H1 (cell line): Measurements from ENCODE around the gene TMEM220. TPM values are rescaled to one million over a fixed set of nuclear protein-coding genes. Genes with fewer than 3 reads are reported as not detected.

ENCODE experiments used
- CTCF ChIA-PET: fragments of 300-600 bp; sonication (Branson Sonifier 250); formaldehyde crosslinking; loops from one replicate; lab custom pipeline; 2021; ENCODE audit not compliant: partially characterized antibody; lab: Charles Lee
- POLR2A ChIA-PET: fragments of 300-600 bp; sonication (Branson Sonifier 250); formaldehyde crosslinking; loops from one replicate; lab custom pipeline; 2021; ENCODE audit warnings: inconsistent platforms; ENCODE audit not compliant: partially characterized antibody; lab: Charles Lee
- DNase-seq, 2 experiments: peaks; one replicate each; pipeline versions ENCODE4 v3.0.0 to v3.0.0-alpha.2; 2010 to 2022; ENCODE audit warnings: low spot score in 2 of 2, low read depth in 1 of 2, mixed read lengths in 1 of 2
- FAIRE-seq: peaks from 2 replicates; lab custom pipeline; 2011; peaks lifted over from hg19 to GRCh38; lab: Jason Lieb, UNC
- H2AFZ ChIP-seq: 2 replicates; pipeline ENCODE4 v1.8.1; 2012; ENCODE audit warnings: low read length, inconsistent platforms
- H2AK5ac ChIP-seq: 2 replicates; pipeline ENCODE4 v1.6.1; 2013; ENCODE audit warnings: low read depth, low read length
- H2BK120ac ChIP-seq: replicated peaks from 2 replicates; pipeline ENCODE3; 2013; ENCODE audit warnings: low read depth, low read length, inconsistent platforms
- H2BK12ac ChIP-seq: 2 replicates; pipeline ENCODE4 v1.6.1; 2013; ENCODE audit warnings: low read depth, low read length
- H2BK15ac ChIP-seq: 2 replicates; pipeline ENCODE4 v1.6.1; 2013; ENCODE audit warnings: low read length
- H2BK20ac ChIP-seq: 2 replicates; pipeline ENCODE4 v1.6.1; 2013; ENCODE audit warnings: low read length
- H2BK5ac ChIP-seq: 2 replicates; pipeline ENCODE4 v1.6.1; 2013; ENCODE audit warnings: low read depth, low read length
- H3K14ac ChIP-seq: 2 replicates; pipeline ENCODE4 v1.6.1; 2013; ENCODE audit warnings: inconsistent platforms; ENCODE audit not compliant: insufficient read length
- H3K18ac ChIP-seq: 2 replicates; pipeline ENCODE4 v1.6.1; 2013; ENCODE audit warnings: low read length; ENCODE audit errors: extremely low read depth
- H3K23ac ChIP-seq: 2 replicates; pipeline ENCODE4 v1.6.1; 2013; ENCODE audit warnings: inconsistent platforms; ENCODE audit not compliant: insufficient read length
- H3K23me2 ChIP-seq: 2 replicates; pipeline ENCODE4 v1.6.1; 2013; ENCODE audit warnings: low read depth, low read length
- H3K27ac ChIP-seq: 2 replicates; pipeline ENCODE4 v1.6.1; 2011; ENCODE audit warnings: low read depth, low read length, inconsistent platforms
- H3K27me3 ChIP-seq, 4 experiments: replicated peaks in 1 of 4; 1 replicate in 1 of 4; 2 replicates in 3 of 4; pipeline versions ENCODE4 v1.6.1 to v1.8.1; 2011 to 2013; ENCODE audit warnings: low read length in 3 of 4, mild to moderate bottlenecking in 3 of 4, inconsistent platforms in 2 of 4, mixed read lengths in 2 of 4, moderate library complexity in 1 of 4; ENCODE audit not compliant: control insufficient read depth in 3 of 4, insufficient read depth in 3 of 4; ENCODE audit errors: extremely low read depth in 1 of 4
- H3K36me3 ChIP-seq, 4 experiments: 2 replicates each; pipeline versions ENCODE4 v1.6.1 to v1.8.1; 2011 to 2013; ENCODE audit warnings: mild to moderate bottlenecking in 4 of 4, low read length in 3 of 4, moderate library complexity in 2 of 4, control low read depth in 1 of 4, inconsistent platforms in 1 of 4; ENCODE audit not compliant: insufficient read depth in 4 of 4, control insufficient read depth in 2 of 4
- H3K4ac ChIP-seq: replicated peaks from 2 replicates; pipeline ENCODE3; 2013; ENCODE audit warnings: low read length, low read depth, mixed read lengths, inconsistent platforms; ENCODE audit not compliant: insufficient read length
- H3K4me1 ChIP-seq, 4 experiments: replicated peaks in 1 of 4; 1 replicate in 1 of 4; 2 replicates in 3 of 4; pipeline versions ENCODE4 v1.6.1 to v1.8.1; 2011 to 2013; ENCODE audit warnings: low read length in 3 of 4, inconsistent platforms in 2 of 4, mixed read lengths in 1 of 4; ENCODE audit not compliant: insufficient read depth in 4 of 4, control insufficient read depth in 3 of 4
- H3K4me2 ChIP-seq, 2 experiments: 2 replicates each; pipeline versions ENCODE4 v1.6.1 to v1.8.1; 2011 to 2013; ENCODE audit warnings: low read depth in 2 of 2, low read length in 2 of 2, control low read depth in 1 of 2, inconsistent platforms in 1 of 2, mild to moderate bottlenecking in 1 of 2; ENCODE audit not compliant: insufficient read depth in 1 of 2
- H3K4me3 ChIP-seq, 4 experiments: fragments of 200-600, 300-600 bp in 1 of 4; sonication (generic), shearing (Covaris generic), sonication (Bioruptor Twin) in 1 of 4; 2 replicates each; pipeline versions ENCODE4 v1.5.1 to v1.8.1; 2011 to 2016; ENCODE audit warnings: low read length in 4 of 4, low read depth in 3 of 4, control low read depth in 2 of 4, inconsistent platforms in 2 of 4, mild to moderate bottlenecking in 2 of 4, mixed read lengths in 1 of 4, moderate library complexity in 1 of 4; ENCODE audit not compliant: insufficient read depth in 2 of 4; ENCODE audit errors: extremely low read depth in 1 of 4
- H3K56ac ChIP-seq: replicated peaks from 2 replicates; pipeline ENCODE3; 2013; ENCODE audit warnings: low read depth, mild to moderate bottlenecking, mixed read lengths, low read length, inconsistent platforms; ENCODE audit not compliant: insufficient read length
- H3K79me1 ChIP-seq: 2 replicates; pipeline ENCODE4 v1.6.1; 2013; ENCODE audit warnings: low read depth, low read length, control low read depth
- H3K79me2 ChIP-seq, 2 experiments: 2 replicates each; pipeline versions ENCODE4 v1.6.1 to v1.8.1; 2012 to 2013; ENCODE audit warnings: low read length in 2 of 2, mild to moderate bottlenecking in 2 of 2, inconsistent platforms in 1 of 2; ENCODE audit not compliant: insufficient read depth in 2 of 2, control insufficient read depth in 1 of 2
- H3K9ac ChIP-seq, 4 experiments: replicated peaks in 1 of 4; 1 replicate in 1 of 4; 2 replicates in 3 of 4; pipeline versions ENCODE4 v1.6.1 to v1.8.1; 2011 to 2013; ENCODE audit warnings: low read depth in 3 of 4, low read length in 3 of 4, control low read depth in 2 of 4, mild to moderate bottlenecking in 2 of 4, moderate library complexity in 2 of 4, inconsistent platforms in 1 of 4; ENCODE audit errors: extremely low read depth in 1 of 4
- H3K9me3 ChIP-seq, 2 experiments: 2 replicates each; pipeline versions ENCODE4 v1.6.1 to v1.8.1; 2012 to 2013; ENCODE audit warnings: mild to moderate bottlenecking in 2 of 2, moderate library complexity in 2 of 2, control low read depth in 1 of 2, inconsistent platforms in 1 of 2, low read depth in 1 of 2, low read length in 1 of 2, mixed read lengths in 1 of 2; ENCODE audit not compliant: insufficient read depth in 2 of 2
- H4K20me1 ChIP-seq, 2 experiments: replicated peaks in 1 of 2; 2 replicates each; pipeline versions ENCODE3 to v1.8.1; 2011 to 2013; ENCODE audit warnings: inconsistent platforms in 2 of 2, low read length in 2 of 2, mild to moderate bottlenecking in 1 of 2; ENCODE audit not compliant: insufficient read depth in 2 of 2, control insufficient read depth in 1 of 2
- H4K5ac ChIP-seq: 2 replicates; pipeline ENCODE4 v1.6.1; 2013; ENCODE audit warnings: low read length, low read depth, mixed read lengths, inconsistent platforms; ENCODE audit not compliant: insufficient read length
- H4K8ac ChIP-seq: 2 replicates; pipeline ENCODE4 v1.8.0; 2013; ENCODE audit warnings: mild to moderate bottlenecking, moderate library complexity, low read length, inconsistent platforms; ENCODE audit not compliant: insufficient read depth; ENCODE audit errors: extremely low read depth
- H4K91ac ChIP-seq: replicated peaks from 2 replicates; pipeline ENCODE3; 2013; ENCODE audit warnings: low read length, mixed read lengths, inconsistent platforms; ENCODE audit not compliant: insufficient read length
- CBX8 ChIP-seq: fragments of 300-800, 300-1000 bp; sonication (generic); IDR thresholded peaks from 2 replicates; pipeline ENCODE4 v1.7.1; 2016; ENCODE audit warnings: low read depth, low read length, borderline replicate concordance
- EP300 ChIP-seq, 2 experiments: IDR thresholded peaks; 1 replicate in 1 of 2; 2 replicates in 1 of 2; pipeline ENCODE4 v1.6.1; 2011 to 2012; ENCODE audit warnings: low read depth in 2 of 2, low read length in 2 of 2, mild to moderate bottlenecking in 2 of 2, borderline replicate concordance in 1 of 2, inconsistent platforms in 1 of 2, moderate library complexity in 1 of 2
- KDM4A ChIP-seq: IDR thresholded peaks from one replicate; pipeline ENCODE4 v1.7.1; 2012; ENCODE audit warnings: low read depth, mild to moderate bottlenecking, moderate library complexity, low read length, inconsistent platforms; ENCODE audit not compliant: severe bottlenecking
- RFX5 ChIP-seq: IDR thresholded peaks from 2 replicates; pipeline ENCODE4 v1.6.1; 2011; ENCODE audit warnings: low read depth, low read length, improper control_type of control experiment, borderline replicate concordance
- RNF2 ChIP-seq: fragments of 200-900, 300-1000 bp; sonication (generic); IDR thresholded peaks from 2 replicates; pipeline ENCODE4 v1.7.1; 2016; ENCODE audit warnings: borderline replicate concordance, low read depth, mild to moderate bottlenecking, antibody characterized with exemption, low read length; ENCODE audit not compliant: poor library complexity, severe bottlenecking; ENCODE audit errors: missing control alignments
- SIRT6 ChIP-seq: IDR thresholded peaks from one replicate; pipeline ENCODE4 v1.7.1; 2012; ENCODE audit warnings: low read length, inconsistent platforms
- SP1 ChIP-seq: IDR thresholded peaks from 2 replicates; pipeline ENCODE4 v1.6.1; 2011; ENCODE audit warnings: low read depth, low read length
- SP4 ChIP-seq: IDR thresholded peaks from 2 replicates; pipeline ENCODE4 v1.6.1; 2012; ENCODE audit warnings: low read length, inconsistent platforms
- SRF ChIP-seq: IDR thresholded peaks from 2 replicates; pipeline ENCODE4 v1.6.1; 2011; ENCODE audit warnings: mild to moderate bottlenecking, low read depth, low read length, moderate library complexity
- SUZ12 ChIP-seq: fragments of 200-600 bp; sonication (generic); IDR thresholded peaks from 2 replicates; pipeline ENCODE4 v1.6.1; 2012; ENCODE audit warnings: mild to moderate bottlenecking, inconsistent platforms, low read length, moderate library complexity, mixed read lengths
- TEAD4 ChIP-seq: IDR thresholded peaks from 2 replicates; pipeline ENCODE4 v1.6.1; 2012; ENCODE audit warnings: low read depth, low read length, inconsistent platforms, mixed read lengths
- WGBS, 2 experiments: shearing (Covaris generic) in 1 of 2; methylation state at CpG; one replicate each; pipeline versions ENCODE4 v1.1.6 to v1.1.7; 2013 to 2015; ENCODE audit warnings: low lambda C conversion rate in 2 of 2, mixed read lengths in 2 of 2, inconsistent platforms in 1 of 2, low coverage in 1 of 2, missing lambda C conversion rate in 1 of 2; ENCODE audit not compliant: insufficient replicate concordance in 2 of 2, insufficient coverage in 1 of 2, insufficient read length in 1 of 2; ENCODE audit errors: extremely low coverage in 1 of 2, missing lambda C conversion rate in 1 of 2; 5-methylcytosine and 5-hydroxymethylcytosine counted together
- polyA plus RNA-seq, 7 experiments: library from polyadenylated mRNA; depleted of rRNA in 3 of 7; stranded (reverse) in 5 of 7; unstranded in 2 of 7; fragments of >200 nt in 5 of 7; fragments of 200-250 nt in 2 of 7; gene quantifications; 1 replicate in 5 of 7; 2 replicates in 1 of 7; 4 replicates in 1 of 7; pipeline versions ENCODE4 v1.2.1 to v1.2.3, GENCODE V29; 2011 to 2013; ENCODE audit warnings: missing spikeins in 2 of 7, mixed read lengths in 2 of 7
- total RNA-seq: library from RNA; stranded (reverse); fragmentation: NEBNext Ultra II Directional; extraction: Animal tissue kit (Norgen Biotek cat#: 25700); gene quantifications from 2 replicates; pipeline ENCODE4 v1.2.1, GENCODE V29; 2021
- TF ChIP-seq, protein P1 (sequence below): IDR thresholded peaks from 2 replicates; pipeline ENCODE4 v1.6.1; 2011; ENCODE audit warnings: low read length, improper control_type of control experiment

TMEM220 gene
- total and polyA plus RNA-seq, 2 of the 8 experiments (the other 6 are each of a cell fraction or from before 2014, with no cell fraction given): 3.8 to 4.1 TPM

DNA sequence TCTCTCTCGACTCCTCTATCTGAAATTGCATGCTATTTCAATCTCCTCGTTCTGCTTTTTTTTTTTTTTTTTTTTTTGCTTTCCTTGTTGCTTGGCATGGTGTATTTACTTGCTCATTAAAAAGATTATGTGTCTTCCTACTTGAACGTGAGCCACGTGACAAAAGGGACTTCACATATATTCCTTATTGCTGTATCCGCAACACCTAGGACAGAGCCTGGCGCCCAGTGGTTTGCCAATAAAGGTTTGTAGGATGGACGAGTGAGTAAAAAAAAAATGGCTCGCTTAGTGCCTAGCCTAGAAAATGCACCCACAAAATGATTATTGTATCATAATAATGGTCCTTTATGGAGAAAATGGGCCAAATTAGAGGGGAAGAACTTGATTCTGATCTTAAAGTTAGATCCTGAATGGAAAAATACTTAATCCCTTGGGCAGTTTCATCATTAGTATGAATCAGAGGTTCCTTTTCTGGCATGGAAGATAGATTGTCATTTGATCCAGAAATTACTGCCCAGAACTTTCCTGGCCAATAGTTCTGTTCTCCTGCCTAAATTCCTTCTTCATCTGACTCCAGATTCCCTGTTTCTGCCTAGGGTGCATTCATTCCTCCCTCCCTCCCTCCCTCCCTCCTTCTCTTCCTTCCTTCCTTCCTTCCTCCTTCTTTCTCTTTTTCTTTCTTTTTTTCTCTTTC is 13.6 kb upstream of the TMEM220 start:
- H3K4me1 ChIP-seq: peaks cover 0 to 4% (median 2%) of the 10 kb centered on the region in 4 experiments; a peak in 3 of 7 replicates
- H2BK12ac ChIP-seq: no peak overlapping the region
- ChIA-PET CTCF (interaction anchor here (1.5 kb wide), 1 partner anchor 11 kb away, joined by 5 read pairs; no protein-coding TSS in a partner anchor), POLR2A (no interaction called here)
- no peak overlapping the region for H4K8ac ChIP-seq
- no peaks in the 10 kb centered on the region; the same call in 1 of the 2 replicates for H3K23me2 ChIP-seq
- no peak overlapping the region for H3K4me2 ChIP-seq
- H3K56ac ChIP-seq: no peak overlapping the region
- WGBS, 2 experiments: 88% methylated on average over 7 of the region's 8 CpGs; no CpG with 5 or more reads in 1 of the 2 experiments
- DNase-seq (no peak), FAIRE-seq (no peak)
- H3K36me3 ChIP-seq: no peaks in the 10 kb centered on the region
- no peak overlapping the region for H2BK20ac ChIP-seq
- no peak overlapping the region for H2BK120ac ChIP-seq
- H2AFZ ChIP-seq: no peak overlapping the region
- no peak overlapping the region for H3K27ac ChIP-seq
- H4K91ac ChIP-seq: no peak overlapping the region
- H3K4me3 ChIP-seq: no peak overlapping the region
- no peaks in the 10 kb centered on the region for H3K27me3 ChIP-seq
- H3K79me1 ChIP-seq: no peaks in the 10 kb centered on the region
- H3K9me3 ChIP-seq: no peaks in the 10 kb centered on the region
- no peak overlapping the region for H3K9ac ChIP-seq
- no peak overlapping the region for H3K18ac ChIP-seq
- H2AK5ac ChIP-seq: no peak overlapping the region
- H3K4ac ChIP-seq: no peak overlapping the region
- H4K5ac ChIP-seq: no peak overlapping the region
- no peak overlapping the region for H2BK15ac ChIP-seq
- H2BK5ac ChIP-seq: no peak overlapping the region
- H3K79me2 ChIP-seq: no peaks in the 10 kb centered on the region
- no peaks in the 10 kb centered on the region for H4K20me1 ChIP-seq
- H3K23ac ChIP-seq: no peak overlapping the region
- H3K14ac ChIP-seq: no peak overlapping the region
- no peak for TF ChIP-seq EP300 (IDR thresholded peaks at IDR 0.05; ENCODE audit: borderline replicate concordance in 1 of 2, low read depth in 2 of 2, low read length in 2 of 2)
- TF ChIP-seq SP1: no peak
- no peak for TF ChIP-seq TEAD4
- no peak for TF ChIP-seq SRF
- TF ChIP-seq SP4: no peak
- no peak for TF ChIP-seq SIRT6
- no peak for TF ChIP-seq KDM4A
- TF ChIP-seq RNF2: no peak
- no peak for TF ChIP-seq CBX8
- no peak for TF ChIP-seq SUZ12
- no peak for TF ChIP-seq RFX5
- TF ChIP-seq, protein P1, sequence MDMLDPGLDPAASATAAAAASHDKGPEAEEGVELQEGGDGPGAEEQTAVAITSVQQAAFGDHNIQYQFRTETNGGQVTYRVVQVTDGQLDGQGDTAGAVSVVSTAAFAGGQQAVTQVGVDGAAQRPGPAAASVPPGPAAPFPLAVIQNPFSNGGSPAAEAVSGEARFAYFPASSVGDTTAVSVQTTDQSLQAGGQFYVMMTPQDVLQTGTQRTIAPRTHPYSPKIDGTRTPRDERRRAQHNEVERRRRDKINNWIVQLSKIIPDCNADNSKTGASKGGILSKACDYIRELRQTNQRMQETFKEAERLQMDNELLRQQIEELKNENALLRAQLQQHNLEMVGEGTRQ: no peak
